Prostate gland (tissue), 2 donors: ENCODE results near the gene SMYD1. TPM values are rescaled to one million over a fixed set of nuclear protein-coding genes. Genes with fewer than 3 reads are reported as not detected.

Experiments used
- DNase-seq: peaks from one replicate; pipeline ENCODE4 v3.0.0-alpha.2; 2019; ENCODE audit warnings: low spot score
- H3K27ac ChIP-seq, 2 donors: fragments of 200-600 bp; sonication (generic); 2 replicates each; pipeline ENCODE4 v1.5.1; 2017 to 2019
- H3K27me3 ChIP-seq: fragments of 200-600 bp; sonication (generic); replicated peaks from 2 replicates; pipeline ENCODE4 v1.5.1; 2019; ENCODE audit not compliant: insufficient read depth
- H3K36me3 ChIP-seq, 2 donors: fragments of 200-600 bp; sonication (generic); 1 replicate in 1 of 2; 2 replicates in 1 of 2; pipeline versions ENCODE4 v1.5.1 to v1.8.1; 2017 to 2019
- H3K4me1 ChIP-seq: fragments of 200-600 bp; sonication (generic); replicated peaks from 2 replicates; pipeline ENCODE4 v1.5.1; 2019
- H3K4me3 ChIP-seq, 2 donors: fragments of 200-600 bp; sonication (generic); 2 replicates each; pipeline ENCODE4 v1.5.1; 2017 to 2019
- H3K9me3 ChIP-seq: fragments of 200-600 bp; sonication (generic); 2 replicates; pipeline ENCODE4 v1.5.1; 2017
- POLR2A ChIP-seq: fragments of 450-650 bp; IDR thresholded peaks from one replicate; pipeline ENCODE4 v1.6.1; 2016; ENCODE audit warnings: antibody characterized with exemption, mild to moderate bottlenecking
- POLR2AphosphoS5 ChIP-seq: sonication (generic); formaldehyde crosslinking; IDR thresholded peaks from one replicate; pipeline ENCODE4 v1.6.1; 2017; ENCODE audit warnings: antibody characterized with exemption
- WGBS: methylation state at CpG from one replicate; pipeline ENCODE4 v1.1.5; 2018; 5-methylcytosine and 5-hydroxymethylcytosine counted together
- intact Hi-C: fragments of 100-400 bp; cut with DNase I; formaldehyde crosslinking; loops from one replicate; pipeline ENCODE4 v1.14.2; 2022
- total RNA-seq, 2 donors: library from RNA; depleted of rRNA; stranded (reverse); fragments of >200 nt; gene quantifications; one replicate each; pipeline ENCODE4 v1.1.0, GENCODE V29; 2016
- TF ChIP-seq, protein P1 (sequence below), 4 experiments: fragments of 200-600 bp in 2 of 4; fragments of 450-650 bp in 2 of 4; sonication (generic) in 2 of 4; IDR thresholded peaks; 1 replicate in 3 of 4; 2 replicates in 1 of 4; pipeline ENCODE4 v1.5.1; 2016 to 2019; ENCODE audit warnings: antibody characterized with exemption in 4 of 4, mild to moderate bottlenecking in 2 of 4, moderate library complexity in 2 of 4

Gene SMYD1
- total RNA-seq, 2 donors from 2014 or later, result 2.4 to 3.7 TPM

DNA sequence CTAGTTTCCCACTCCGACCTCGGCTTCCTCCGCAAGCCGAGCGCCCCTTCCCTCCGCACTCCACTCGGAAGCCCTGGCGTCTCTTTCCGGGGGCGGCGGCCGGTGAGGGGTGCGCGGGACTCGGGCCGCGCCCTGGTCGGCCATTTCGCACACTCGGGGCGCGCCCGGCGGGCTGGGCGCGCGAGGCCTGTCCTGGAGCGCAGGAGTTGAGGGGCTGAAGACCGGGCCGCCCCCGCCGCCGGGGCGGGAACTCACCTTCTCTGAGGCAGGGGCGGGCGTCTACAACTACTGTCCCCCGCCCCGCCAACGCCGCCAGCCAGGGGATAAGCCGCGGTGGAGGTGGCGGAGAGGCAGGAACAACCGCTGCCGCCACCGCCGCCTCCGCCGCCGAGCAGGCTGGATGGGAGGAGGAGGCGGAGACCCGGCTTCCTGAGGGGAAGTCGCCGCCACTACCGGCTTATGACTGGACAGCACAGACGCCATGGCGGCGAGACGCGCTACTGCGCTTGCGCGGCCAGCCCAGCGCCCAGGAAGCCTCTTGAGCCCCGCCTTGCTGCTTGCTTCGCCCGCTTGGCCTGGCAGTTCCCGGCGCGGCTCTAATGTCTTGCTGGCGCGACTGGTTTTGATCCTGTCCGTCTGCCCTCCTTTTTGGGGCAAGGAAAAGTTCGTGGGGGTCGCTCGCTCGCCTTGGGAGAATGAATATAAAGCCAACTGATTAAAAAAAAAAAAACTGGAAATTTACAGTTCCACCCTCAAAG lies 12.1 kb upstream of the SMYD1 start, which contains the start of gene KRCC1:
TSS of gene KRCC1 (minus strand) at position 413 of the 758 bp plus-strand sequence. CDS start 27,220 bp downstream, outside the sequence.
- under 1% methylated on average over 67 of the region's 77 CpGs for WGBS
- intact Hi-C loops, result loop anchor here (5.0 kb wide), 2 partner anchors 112 to 132 kb away; no protein-coding TSS in a partner anchor
- no peaks in the 10 kb centered on the region for H3K4me1 ChIP-seq

DNA sequence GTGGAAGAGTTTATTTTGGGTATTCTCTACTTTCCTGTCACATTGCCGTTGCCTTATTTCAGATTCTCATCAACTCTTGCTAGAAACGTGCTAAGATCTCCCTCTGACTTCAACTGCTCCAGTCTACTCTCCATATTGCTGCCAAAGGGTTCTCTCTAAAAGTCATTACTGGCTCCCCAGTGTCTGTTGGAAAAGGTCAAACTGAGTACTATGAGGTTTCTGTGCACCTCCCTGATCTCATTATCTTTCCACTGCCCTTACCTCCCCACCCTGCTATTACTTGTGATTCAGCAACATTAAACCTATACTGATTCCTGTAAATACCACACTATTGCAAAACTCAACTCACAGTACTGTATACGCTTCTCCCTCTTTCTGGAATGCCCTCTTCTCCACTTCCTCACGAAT lies 10.2 kb upstream of the SMYD1 start:
- intact Hi-C loops, result loop anchor here (5.0 kb wide), 2 partner anchors 110 to 130 kb away; no protein-coding TSS in a partner anchor

More for the DNA sequence above, 12.1 kb upstream of the SMYD1 start, which contains the start of gene KRCC1:
- H3K27me3 ChIP-seq, result no peaks in the 10 kb centered on the region
- DNase-seq, result peak; percentile 94
- H3K4me3 ChIP-seq, result peak within 1 kb of the TSS; percentile 77 to 96
- no peaks in the 10 kb centered on the region for H3K9me3 ChIP-seq
- TF ChIP-seq POLR2AphosphoS5 (peak; percentile 91), POLR2A (peak; percentile 97)
- TF ChIP-seq, protein P1, sequence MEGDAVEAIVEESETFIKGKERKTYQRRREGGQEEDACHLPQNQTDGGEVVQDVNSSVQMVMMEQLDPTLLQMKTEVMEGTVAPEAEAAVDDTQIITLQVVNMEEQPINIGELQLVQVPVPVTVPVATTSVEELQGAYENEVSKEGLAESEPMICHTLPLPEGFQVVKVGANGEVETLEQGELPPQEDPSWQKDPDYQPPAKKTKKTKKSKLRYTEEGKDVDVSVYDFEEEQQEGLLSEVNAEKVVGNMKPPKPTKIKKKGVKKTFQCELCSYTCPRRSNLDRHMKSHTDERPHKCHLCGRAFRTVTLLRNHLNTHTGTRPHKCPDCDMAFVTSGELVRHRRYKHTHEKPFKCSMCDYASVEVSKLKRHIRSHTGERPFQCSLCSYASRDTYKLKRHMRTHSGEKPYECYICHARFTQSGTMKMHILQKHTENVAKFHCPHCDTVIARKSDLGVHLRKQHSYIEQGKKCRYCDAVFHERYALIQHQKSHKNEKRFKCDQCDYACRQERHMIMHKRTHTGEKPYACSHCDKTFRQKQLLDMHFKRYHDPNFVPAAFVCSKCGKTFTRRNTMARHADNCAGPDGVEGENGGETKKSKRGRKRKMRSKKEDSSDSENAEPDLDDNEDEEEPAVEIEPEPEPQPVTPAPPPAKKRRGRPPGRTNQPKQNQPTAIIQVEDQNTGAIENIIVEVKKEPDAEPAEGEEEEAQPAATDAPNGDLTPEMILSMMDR (IDR thresholded peaks at IDR 0.05), result peak in 2 of 4 experiments; percentile 48 to 55
- H3K36me3 ChIP-seq, result no peaks in the 10 kb centered on the region
- peak within 1 kb of the TSS; percentile 93 to 97 for H3K27ac ChIP-seq

DNA sequence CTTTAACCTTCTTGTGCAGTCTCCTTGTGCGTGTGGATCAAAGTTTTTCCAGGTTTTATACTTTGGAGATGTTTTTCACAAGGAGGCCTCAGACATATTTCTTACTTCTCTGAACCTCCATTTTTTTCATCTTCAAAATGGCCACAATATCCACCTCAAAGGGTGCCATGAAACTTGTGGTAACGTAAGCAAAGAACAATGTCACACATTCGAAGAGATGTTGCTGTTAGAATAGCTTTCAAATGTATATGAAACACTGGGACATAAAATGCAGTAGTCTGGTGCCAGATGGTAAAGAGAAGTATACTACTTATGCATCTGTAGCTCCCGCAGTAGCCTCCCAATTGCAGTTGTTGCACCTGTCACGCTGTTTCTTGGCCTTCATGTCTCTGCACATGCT lies 9.4 kb upstream of the SMYD1 start:
- TF ChIP-seq, protein P1 (IDR thresholded peaks at IDR 0.05), result no peak
- Histone ChIP-seq H3K27me3 (no peaks in the 10 kb centered on the region), H3K4me3 (no peak overlapping the region), H3K27ac (no peak overlapping the region), H3K9me3 (no peaks in the 10 kb centered on the region), H3K4me1 (no peaks in the 10 kb centered on the region), H3K36me3 (no peaks in the 10 kb centered on the region)
- no peak for DNase-seq
- intact Hi-C loops, result loop anchor here (5.0 kb wide), 2 partner anchors 109 to 129 kb away; no protein-coding TSS in a partner anchor
- 92% methylated on average over 5 of the region's 5 CpGs for WGBS

More for the DNA sequence above, 10.2 kb upstream of the SMYD1 start:
- DNase-seq, result no peak
- H3K36me3 ChIP-seq, result no peaks in the 10 kb centered on the region
- H3K4me3 ChIP-seq, result no peak overlapping the region
- TF ChIP-seq POLR2A, result no peak
- TF ChIP-seq, protein P1 (IDR thresholded peaks at IDR 0.05), result no peak
- no peak for TF ChIP-seq POLR2AphosphoS5
- H3K27ac ChIP-seq, result no peak overlapping the region
- WGBS, result 74% methylated on average over 4 of the region's 4 CpGs
- H3K4me1 ChIP-seq, result no peaks in the 10 kb centered on the region
- no peaks in the 10 kb centered on the region for H3K27me3 ChIP-seq
- no peaks in the 10 kb centered on the region for H3K9me3 ChIP-seq

DNA sequence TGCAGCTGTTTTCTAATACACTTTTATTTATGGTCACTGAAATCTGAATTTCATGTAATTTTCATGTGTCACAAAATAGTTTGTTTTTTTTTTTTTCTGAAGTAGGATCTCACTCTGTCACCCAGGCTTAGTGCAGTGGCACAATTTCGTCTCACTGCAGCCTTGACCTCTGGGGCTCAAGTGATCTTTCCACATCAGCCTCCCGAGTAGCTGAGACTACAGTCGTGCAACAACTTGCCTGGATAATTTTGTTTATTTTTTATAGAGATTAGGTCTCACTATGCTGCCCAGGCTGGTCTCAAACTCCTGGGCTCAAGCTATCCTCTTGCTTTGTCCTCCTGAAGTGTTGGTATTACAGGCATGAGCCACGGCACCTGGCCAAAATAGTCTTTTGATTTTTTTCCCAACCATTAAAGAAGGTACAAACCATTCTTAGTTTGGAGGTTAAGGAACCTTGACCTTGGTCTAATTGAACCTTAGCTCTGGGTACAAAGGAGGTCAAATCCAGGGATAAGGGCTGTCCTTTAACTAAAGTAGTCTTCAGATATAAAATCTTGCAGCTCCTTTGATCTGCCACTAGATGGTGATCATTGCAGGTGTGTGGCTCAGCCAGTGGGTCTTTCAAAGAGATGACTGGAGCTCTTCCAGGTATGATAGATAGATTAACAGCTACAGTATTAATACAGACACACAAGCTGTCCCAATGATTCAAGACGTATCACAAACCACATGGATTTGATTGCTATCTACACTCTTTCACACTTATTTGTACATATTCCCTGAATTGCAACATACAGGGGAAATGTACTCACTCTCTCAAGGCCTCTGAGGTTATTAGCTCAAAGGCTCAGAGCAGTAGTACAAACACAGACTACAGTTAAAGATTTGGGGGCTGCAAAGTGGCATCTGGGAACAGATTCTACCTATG lies 7.4 kb upstream of the SMYD1 start:
- no peak overlapping the region for H3K4me3 ChIP-seq
- H3K36me3 ChIP-seq, result no peaks in the 10 kb centered on the region
- no peaks in the 10 kb centered on the region for H3K9me3 ChIP-seq
- H3K27ac ChIP-seq, result no peak overlapping the region
- H3K4me1 ChIP-seq, result no peaks in the 10 kb centered on the region
- WGBS, result 51% methylated on average over 5 of the region's 5 CpGs
- H3K27me3 ChIP-seq, result no peaks in the 10 kb centered on the region
- TF ChIP-seq POLR2AphosphoS5 (no peak), POLR2A (no peak)
- TF ChIP-seq, protein P1 (IDR thresholded peaks at IDR 0.05), result peak in 3 of 4 experiments; percentile 45 to 62 (median 53)
- no peak for DNase-seq
- intact Hi-C loops, result loop anchor here (5.0 kb wide), 2 partner anchors 107 to 127 kb away; no protein-coding TSS in a partner anchor
